Choroid plexus epithelial cell (primary cell): ENCODE measurements around the gene ST8SIA4.
"Not testable (repeated sequence)": the region's sequence is repeated elsewhere in the genome, so short reads cannot be mapped to it uniquely, and the experiment has no call there.

Experiments
- DNase-seq: peaks from one replicate; pipeline ENCODE4 v3.0.0-alpha.2; 2010; ENCODE audit warnings: low read depth
- H3K4me3 ChIP-seq: 2 replicates; pipeline ENCODE4 v1.5.1; 2011; ENCODE audit warnings: low read depth, mild to moderate bottlenecking, control low read depth, low read length, moderate library complexity
- TF ChIP-seq, protein P1 (sequence below): conservative IDR thresholded peaks from 2 replicates; pipeline ENCODE4 v1.5.1; 2011; ENCODE audit warnings: low read depth, mild to moderate bottlenecking, control low read depth, inconsistent platforms, low read length, moderate library complexity

ST8SIA4 gene

DNA sequence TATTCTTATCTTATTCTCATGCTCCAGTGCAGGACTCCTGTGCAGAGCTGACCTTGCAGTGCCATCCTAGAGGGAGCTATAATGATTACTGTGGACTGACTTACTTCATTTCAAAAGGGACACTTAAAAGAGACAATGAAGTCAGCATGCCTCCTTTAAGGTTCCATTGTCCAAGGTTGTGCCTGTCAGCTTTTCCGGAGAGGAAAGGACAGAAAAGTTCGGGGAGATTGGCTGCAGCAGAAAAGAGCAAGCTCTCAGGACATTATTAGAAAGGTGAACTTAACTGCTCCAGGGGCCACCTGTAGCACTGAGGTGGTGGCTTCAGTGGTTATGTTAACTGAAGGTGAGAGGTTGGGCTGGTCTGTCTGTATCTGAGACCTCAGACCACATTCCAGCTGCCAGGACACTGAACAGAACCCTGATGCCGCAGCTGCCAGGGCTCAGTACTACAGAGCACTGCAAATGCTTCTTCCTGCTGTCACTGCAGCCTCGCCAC lies 112.9 kb downstream of the ST8SIA4 start:
- peak; percentile 12 for DNase-seq
- no peak overlapping the region for H3K4me3 ChIP-seq
- TF ChIP-seq, protein P1, sequence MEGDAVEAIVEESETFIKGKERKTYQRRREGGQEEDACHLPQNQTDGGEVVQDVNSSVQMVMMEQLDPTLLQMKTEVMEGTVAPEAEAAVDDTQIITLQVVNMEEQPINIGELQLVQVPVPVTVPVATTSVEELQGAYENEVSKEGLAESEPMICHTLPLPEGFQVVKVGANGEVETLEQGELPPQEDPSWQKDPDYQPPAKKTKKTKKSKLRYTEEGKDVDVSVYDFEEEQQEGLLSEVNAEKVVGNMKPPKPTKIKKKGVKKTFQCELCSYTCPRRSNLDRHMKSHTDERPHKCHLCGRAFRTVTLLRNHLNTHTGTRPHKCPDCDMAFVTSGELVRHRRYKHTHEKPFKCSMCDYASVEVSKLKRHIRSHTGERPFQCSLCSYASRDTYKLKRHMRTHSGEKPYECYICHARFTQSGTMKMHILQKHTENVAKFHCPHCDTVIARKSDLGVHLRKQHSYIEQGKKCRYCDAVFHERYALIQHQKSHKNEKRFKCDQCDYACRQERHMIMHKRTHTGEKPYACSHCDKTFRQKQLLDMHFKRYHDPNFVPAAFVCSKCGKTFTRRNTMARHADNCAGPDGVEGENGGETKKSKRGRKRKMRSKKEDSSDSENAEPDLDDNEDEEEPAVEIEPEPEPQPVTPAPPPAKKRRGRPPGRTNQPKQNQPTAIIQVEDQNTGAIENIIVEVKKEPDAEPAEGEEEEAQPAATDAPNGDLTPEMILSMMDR: peak; percentile 24

DNA sequence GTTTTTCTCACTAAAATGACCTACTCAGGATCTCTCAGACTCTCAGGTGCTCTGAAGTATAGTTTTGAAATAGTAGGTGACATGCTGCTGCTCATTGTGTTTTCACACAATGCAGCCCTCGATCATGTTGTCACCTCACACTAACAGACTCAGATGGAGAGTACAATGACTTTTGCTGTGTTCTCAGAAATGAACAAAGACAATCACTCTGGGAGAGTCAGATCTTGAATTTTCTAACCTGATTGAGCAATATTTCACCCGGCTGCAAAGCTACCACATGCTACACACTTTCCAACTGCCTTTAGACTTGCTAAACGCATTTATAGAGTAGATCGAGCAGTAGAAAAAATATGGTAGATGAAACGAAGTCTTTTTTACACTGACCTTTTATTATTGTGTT lies 113.4 kb downstream of the ST8SIA4 start:
- no peak overlapping the region for H3K4me3 ChIP-seq
- peak; percentile 12 for DNase-seq
- TF ChIP-seq, protein P1: no peak

DNA sequence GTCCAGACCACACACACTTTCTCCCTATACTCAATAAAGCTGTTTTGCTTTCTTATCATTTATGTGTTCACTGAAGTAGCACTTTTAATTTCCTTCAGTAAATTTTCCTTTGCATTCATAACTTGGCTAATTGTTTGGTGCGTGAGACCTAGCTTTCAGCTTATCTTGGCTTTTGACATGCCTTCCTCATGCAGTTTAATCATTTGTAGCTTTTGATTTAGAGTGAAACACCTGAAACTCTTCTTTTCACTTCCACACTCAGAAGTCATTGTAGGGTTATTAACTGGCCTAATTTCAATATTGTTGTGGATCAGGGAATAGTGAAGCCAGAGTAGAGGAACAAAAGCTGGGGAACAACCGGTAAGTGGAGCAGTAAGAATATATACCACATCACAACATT lies 114.7 kb downstream of the ST8SIA4 start:
- no peak for DNase-seq
- TF ChIP-seq, protein P1: no peak
- no peak overlapping the region for H3K4me3 ChIP-seq

DNA sequence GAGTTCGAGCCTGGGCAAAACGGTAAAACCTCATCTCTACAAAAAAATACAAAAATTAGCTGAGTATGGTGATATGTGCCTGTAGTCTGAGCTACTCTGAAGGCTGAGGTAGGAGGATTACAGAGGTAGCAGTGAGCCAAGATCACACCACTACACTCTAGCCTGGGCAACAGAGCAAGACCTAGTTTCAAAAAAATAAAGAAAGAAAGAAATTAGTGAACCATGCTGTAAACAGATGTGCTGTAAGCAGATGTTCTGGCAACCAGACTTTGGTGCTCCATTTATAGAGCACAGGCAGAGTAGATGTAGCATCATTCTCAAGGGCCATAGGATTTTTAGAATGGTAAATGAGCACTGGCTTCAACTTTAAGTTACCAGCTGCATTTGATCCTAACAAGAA lies 115.4 kb downstream of the ST8SIA4 start:
- TF ChIP-seq, protein P1: no peak
- no peak for DNase-seq
- no peak overlapping the region for H3K4me3 ChIP-seq

DNA sequence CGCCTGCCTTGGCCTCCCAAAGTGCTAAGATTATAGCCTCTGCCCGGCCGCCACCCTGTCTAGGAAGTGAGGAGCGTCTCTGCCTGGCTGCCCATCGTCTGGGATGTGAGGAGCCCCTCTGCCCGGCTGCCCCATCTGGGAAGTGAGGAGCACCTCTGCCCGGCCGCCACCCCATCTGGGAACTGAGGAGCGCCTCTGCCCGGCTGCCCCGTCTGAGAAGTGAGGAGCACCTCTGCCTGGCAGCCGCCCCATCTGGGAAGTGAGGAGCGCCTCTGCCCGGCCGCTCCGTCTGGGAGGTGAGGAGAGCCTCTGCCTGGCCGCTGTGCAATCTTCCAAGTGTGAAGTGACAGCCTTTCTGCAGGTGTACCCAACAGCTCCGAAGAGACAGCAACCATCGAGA lies 117.5 kb downstream of the ST8SIA4 start:
- H3K4me3 ChIP-seq, DNase-seq: not testable (repeated sequence)

DNA sequence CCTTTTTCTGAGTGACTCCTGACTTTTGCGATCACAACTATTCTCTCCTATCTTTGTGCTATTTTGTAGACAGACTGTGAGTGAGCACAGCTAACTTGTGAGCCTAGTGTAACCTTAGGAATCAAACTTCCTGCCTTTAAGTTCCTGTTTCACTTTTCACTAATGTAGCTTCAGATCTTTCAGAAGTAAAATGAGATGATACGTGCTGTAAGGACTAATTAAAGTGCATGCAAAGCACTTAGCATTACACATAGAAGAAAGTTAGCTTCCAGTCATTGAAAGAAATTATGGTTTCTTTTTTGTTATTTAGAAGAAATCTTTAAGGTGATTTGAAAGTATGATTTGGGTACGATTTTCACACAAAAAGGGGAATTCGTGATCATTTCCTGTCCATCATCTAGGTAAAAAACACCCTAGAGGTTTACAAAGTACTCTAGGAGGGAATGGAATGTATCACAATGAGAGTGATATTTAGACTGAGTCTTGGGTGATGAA lies 122.7 kb downstream of the ST8SIA4 start:
- TF ChIP-seq, protein P1: no peak
- DNase-seq: no peak
- H3K4me3 ChIP-seq: no peak overlapping the region

DNA sequence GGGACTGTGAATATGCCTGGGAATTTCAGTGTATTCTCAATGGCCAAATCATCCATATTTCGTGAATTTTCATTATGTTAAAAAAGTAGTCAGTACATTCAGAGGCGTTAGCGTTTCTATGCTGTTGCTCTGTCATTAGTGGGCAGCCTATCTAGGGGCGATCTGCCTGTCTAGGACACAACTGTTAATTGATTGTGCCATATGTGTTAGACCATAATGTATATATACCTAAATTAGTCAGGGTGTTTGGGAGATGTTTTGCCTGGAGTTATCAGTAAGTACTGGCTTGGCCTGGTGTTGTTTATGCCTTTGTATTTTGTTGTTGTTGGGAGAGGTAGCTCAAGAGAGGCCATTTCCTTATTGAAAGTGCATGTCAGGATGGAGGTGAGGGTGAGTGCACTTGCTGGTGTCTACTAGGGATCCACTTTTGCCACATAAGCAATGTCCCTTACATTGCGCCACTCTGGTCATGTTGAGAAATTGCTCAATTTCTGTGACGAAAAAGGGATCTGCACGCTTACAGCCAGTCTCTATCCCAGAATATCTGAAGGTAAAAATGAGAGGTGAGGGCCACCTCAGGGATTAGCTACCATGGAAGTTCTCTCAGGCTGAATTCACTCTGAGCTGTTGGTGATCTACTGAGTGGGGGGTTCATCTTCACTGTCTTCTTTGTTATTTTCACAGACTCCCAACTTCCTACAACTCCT lies 123.3 kb downstream of the ST8SIA4 start:
- no peak for DNase-seq
- H3K4me3 ChIP-seq: no peak overlapping the region

More for the DNA sequence above, 123.3 kb downstream of the ST8SIA4 start:
- TF ChIP-seq, protein P1: no peak
